Esophagus squamous epithelium (tissue), 5 donors: ENCODE data around the gene EDN2. TPM values are rescaled to one million over a fixed set of nuclear protein-coding genes. Genes with fewer than 3 reads are reported as not detected.

Experiments
- DNase-seq: peaks from one replicate; lab custom pipeline; 2025; lab: John Stamatoyannopoulos, UW
- H3K27ac ChIP-seq, 4 donors: fragments of 200-600 bp; sonication (generic); one replicate each; pipeline ENCODE4 v1.5.1; 2016 to 2019; ENCODE audit warnings: mild to moderate bottlenecking in 1 of 4
- H3K27me3 ChIP-seq, 4 donors: fragments of 200-600 bp; sonication (generic); 1 replicate in 3 of 4; 2 replicates in 1 of 4; pipeline versions ENCODE4 v1.5.1 to v1.6.0; 2017 to 2021; ENCODE audit warnings: antibody characterized with exemption in 1 of 4
- H3K36me3 ChIP-seq, 3 donors: fragments of 200-600 bp; sonication (generic); one replicate each; pipeline ENCODE4 v1.5.1; 2016 to 2019
- H3K4me1 ChIP-seq, 3 donors: fragments of 200-600 bp; sonication (generic); one replicate each; pipeline ENCODE4 v1.5.1; 2017 to 2019
- H3K4me3 ChIP-seq, 4 donors: fragments of 200-600 bp; sonication (generic); 1 replicate in 3 of 4; 2 replicates in 1 of 4; pipeline ENCODE4 v1.5.1; 2016 to 2019; ENCODE audit warnings: mild to moderate bottlenecking in 2 of 4, moderate library complexity in 1 of 4
- H3K9me3 ChIP-seq, 3 donors: fragments of 200-600 bp; sonication (generic); one replicate each; pipeline ENCODE4 v1.5.1; 2016 to 2019
- CTCF ChIP-seq, 6 experiments: fragments of 450-650 bp in 4 of 6; fragments of 200-600 bp in 2 of 6; sonication (generic) in 2 of 6; IDR thresholded peaks; one replicate each; pipeline ENCODE4 v1.5.1; 2016 to 2019; ENCODE audit warnings: antibody characterized with exemption in 6 of 6, mild to moderate bottlenecking in 4 of 6, moderate library complexity in 4 of 6
- POLR2A ChIP-seq, 4 donors: fragments of 450-650 bp; IDR thresholded peaks; one replicate each; pipeline ENCODE4 v1.6.1; 2017; ENCODE audit warnings: antibody characterized with exemption in 4 of 4, mild to moderate bottlenecking in 4 of 4, moderate library complexity in 3 of 4
- WGBS, 2 donors: methylation state at CpG; one replicate each; pipeline ENCODE4 v1.1.5; 2018; 5-methylcytosine and 5-hydroxymethylcytosine counted together
- intact Hi-C: fragments of 100-400 bp; cut with DNase I; formaldehyde crosslinking; loops from one replicate; pipeline ENCODE4 v1.15.0; 2022
- total RNA-seq, 4 donors: library from RNA; depleted of rRNA; stranded (reverse); fragments of >200 nt; gene quantifications; one replicate each; pipeline ENCODE4 v1.1.0, GENCODE V29; 2016
- donor health status: DM: yes; HTN: yes; CAD: no.

Gene EDN2
- total RNA-seq, 4 donors from 2014 or later: 0.35 to 18.3 (median 1.4) TPM

- WGBS, 2 donors: 88 to 93% methylated on average over 3 to 4 of the region's 4 CpGs
- DNase-seq: no peak
- H3K4me3 ChIP-seq: no peak overlapping the region
- TF ChIP-seq CTCF (IDR thresholded peaks at IDR 0.05): no peak
- no peak for TF ChIP-seq POLR2A (IDR thresholded peaks at IDR 0.05)
- intact Hi-C loops: no loop called here
- H3K36me3 ChIP-seq: no peaks in the 10 kb centered on the region
- peaks cover 0 to 36% (median 0%) of the 10 kb centered on the region in 4 donors for H3K27me3 ChIP-seq
- peaks cover 0 to 11% (median 0%) of the 10 kb centered on the region in 3 donors for H3K4me1 ChIP-seq
- peaks cover 0 to 11% (median 8%) of the 10 kb centered on the region in 3 donors for H3K9me3 ChIP-seq
- H3K27ac ChIP-seq: no peak overlapping the region
Observed at GRCh38 chr1:41440321-41441085, 44.0 kb downstream of the EDN2 start.

- intact Hi-C loops: no loop called here
- Histone ChIP-seq H3K4me1 (peaks cover 0 to 11% (median 0%) of the 10 kb centered on the region in 3 donors), H3K27ac (no peak overlapping the region), H3K4me3 (no peak overlapping the region), H3K9me3 (peaks cover 0 to 5% (median under 1%) of the 10 kb centered on the region in 3 donors), H3K36me3 (no peaks in the 10 kb centered on the region), H3K27me3 (peaks cover 0 to 36% (median 0%) of the 10 kb centered on the region in 4 donors)
- no peak for TF ChIP-seq CTCF (IDR thresholded peaks at IDR 0.05)
- TF ChIP-seq POLR2A (IDR thresholded peaks at IDR 0.05): no peak
- 25 to 42% methylated on average over 3 to 6 of the region's 6 CpGs for WGBS, 2 donors
- DNase-seq: no peak
Observed at GRCh38 chr1:41439234-41439633, 45.2 kb downstream of the EDN2 start.

- Histone ChIP-seq H3K4me3 (no peak overlapping the region), H3K4me1 (peaks cover 0 to 12% (median 0%) of the 10 kb centered on the region in 3 donors), H3K9me3 (no peaks in the 10 kb centered on the region), H3K36me3 (no peaks in the 10 kb centered on the region), H3K27me3 (peaks cover 0 to 35% (median 0%) of the 10 kb centered on the region in 4 donors), H3K27ac (no peak overlapping the region)
- DNase-seq: no peak
- TF ChIP-seq CTCF (IDR thresholded peaks at IDR 0.05) (no peak), POLR2A (IDR thresholded peaks at IDR 0.05) (no peak)
- intact Hi-C loops: no loop called here
- 83 to 100% methylated on average over 1 of the region's 1 CpG for WGBS, 2 donors
Observed at GRCh38 chr1:41438711-41439110, 45.8 kb downstream of the EDN2 start.

GRCh38 chr1:41437011-41437355 is 47.5 kb downstream of the EDN2 start:
- no peak for TF ChIP-seq POLR2A (IDR thresholded peaks at IDR 0.05)
- TF ChIP-seq CTCF (IDR thresholded peaks at IDR 0.05): no peak
- no peak for DNase-seq
- Histone ChIP-seq H3K4me3 (no peak overlapping the region), H3K4me1 (peaks cover 15 to 18% (median 17%) of the 10 kb centered on the region in 3 donors), H3K9me3 (no peaks in the 10 kb centered on the region), H3K27me3 (peaks cover 0 to 35% (median 0%) of the 10 kb centered on the region in 4 donors), H3K27ac (no peak overlapping the region), H3K36me3 (no peaks in the 10 kb centered on the region)
- 38 to 83% methylated on average over 3 of the region's 3 CpGs for WGBS, 2 donors
- intact Hi-C loops: no loop called here

GRCh38 chr1:41436281-41437010 is 48.0 kb downstream of the EDN2 start:
- Histone ChIP-seq H3K27ac (no peak overlapping the region), H3K9me3 (no peaks in the 10 kb centered on the region), H3K36me3 (no peaks in the 10 kb centered on the region), H3K27me3 (peaks cover 0 to 35% (median 0%) of the 10 kb centered on the region in 4 donors), H3K4me3 (no peak overlapping the region), H3K4me1 (peaks cover 17 to 22% (median 18%) of the 10 kb centered on the region in 3 donors)
- no peak for TF ChIP-seq POLR2A (IDR thresholded peaks at IDR 0.05)
- no peak for TF ChIP-seq CTCF (IDR thresholded peaks at IDR 0.05)
- 74 to 86% methylated on average over 5 of the region's 5 CpGs for WGBS, 2 donors
- no peak for DNase-seq
- intact Hi-C loops: no loop called here
